Measurements from ENCODE around the gene SUCO.

GRCh38 chr1:172537366-172537765, 4.4 kb downstream of the SUCO start:
- TF ChIP-seq POLR2A (IDR thresholded peaks at IDR 0.05; ENCODE audit: low read depth, low read length), result no peak
- no peak for TF ChIP-seq CTCF (IDR thresholded peaks at IDR 0.05; ENCODE audit: extremely low read depth in 1 of 2, insufficient read depth in 1 of 2, low read depth in 1 of 2, low read length in 2 of 2)
